Skin epidermis (tissue), 12 donors: ENCODE results near the gene ACSL3.
"Not testable (repeated sequence)": the region's sequence is repeated elsewhere in the genome, so short reads cannot be mapped to it uniquely, and the experiment has no call there.

Experiments used
- H3K27ac ChIP-seq, 21 experiments: fragments of 200-600 bp; sonication (generic) in 11 of 21; one replicate each; pipeline ENCODE4 v1.5.0; 2020; ENCODE audit warnings: mild to moderate bottlenecking in 3 of 21, inconsistent platforms in 2 of 21, moderate library complexity in 2 of 21
- H3K4me3 ChIP-seq, 7 experiments: fragments of 200-600 bp; sonication (generic) in 2 of 7; one replicate each; pipeline ENCODE4 v1.5.0; 2020; ENCODE audit warnings: inconsistent platforms in 2 of 7, mild to moderate bottlenecking in 2 of 7, moderate library complexity in 1 of 7

ACSL3 gene

DNA sequence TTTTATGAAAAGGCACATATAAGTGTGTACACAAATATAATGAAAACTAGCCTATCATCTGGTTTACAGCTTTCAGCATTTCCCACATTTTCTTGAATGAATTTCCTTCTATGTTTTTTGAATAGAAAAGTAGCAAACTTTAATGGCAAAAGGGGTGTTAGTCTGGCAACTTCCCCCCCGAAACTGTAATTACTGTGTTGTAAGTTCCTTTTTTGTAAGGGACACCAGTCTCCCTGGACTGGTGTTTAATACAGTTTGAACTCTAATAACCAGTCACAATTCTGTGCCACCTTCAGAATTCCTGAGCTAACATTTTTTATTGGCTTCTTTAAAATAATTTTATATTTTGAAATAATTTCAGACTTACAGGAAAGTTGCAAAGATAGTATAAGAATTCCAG lies 94.2 kb downstream of the ACSL3 start:
- H3K27ac ChIP-seq, result no peak overlapping the region
- no peak overlapping the region for H3K4me3 ChIP-seq

DNA sequence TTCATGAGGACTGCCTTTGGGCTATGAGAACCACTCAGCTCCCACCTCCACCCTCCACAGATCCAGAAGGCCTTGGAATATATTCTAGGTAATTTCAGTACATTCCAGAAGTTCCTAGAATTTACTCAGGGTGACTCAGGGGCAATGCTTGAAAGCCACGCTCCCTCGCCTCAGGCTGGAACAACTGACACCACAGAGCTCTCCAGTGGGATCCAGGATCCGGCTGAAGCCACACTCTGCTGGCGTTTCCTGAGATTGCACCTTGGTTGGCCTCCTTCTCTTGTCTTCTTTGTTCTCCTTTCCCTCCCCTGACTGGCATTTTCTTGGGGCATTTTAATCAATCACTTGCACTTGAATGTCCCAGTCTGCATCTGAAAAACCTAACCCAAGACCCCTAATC lies 98.5 kb downstream of the ACSL3 start:
- no peak overlapping the region for H3K27ac ChIP-seq
- H3K4me3 ChIP-seq, result no peak overlapping the region

DNA sequence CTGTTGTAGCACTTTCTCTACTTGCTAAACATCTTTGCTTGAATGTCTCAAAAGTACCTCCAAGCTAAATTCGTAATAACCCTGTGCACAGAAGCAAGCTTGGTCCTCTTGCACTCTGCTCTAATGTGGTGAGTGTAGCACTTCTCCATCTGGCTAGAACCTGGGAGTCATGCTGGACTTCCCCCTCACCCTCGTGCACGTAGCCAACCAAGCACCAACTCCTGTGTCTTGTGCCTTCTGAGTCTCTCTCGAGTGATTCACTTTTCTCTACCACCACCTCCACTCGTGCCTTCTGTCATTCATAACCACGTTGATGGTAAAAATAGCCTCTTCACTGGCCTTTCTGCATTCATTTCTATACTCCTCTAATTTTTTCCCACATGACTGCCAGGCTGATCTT lies 99.3 kb downstream of the ACSL3 start:
- Histone ChIP-seq H3K27ac (no peak overlapping the region), H3K4me3 (no peak overlapping the region)

DNA sequence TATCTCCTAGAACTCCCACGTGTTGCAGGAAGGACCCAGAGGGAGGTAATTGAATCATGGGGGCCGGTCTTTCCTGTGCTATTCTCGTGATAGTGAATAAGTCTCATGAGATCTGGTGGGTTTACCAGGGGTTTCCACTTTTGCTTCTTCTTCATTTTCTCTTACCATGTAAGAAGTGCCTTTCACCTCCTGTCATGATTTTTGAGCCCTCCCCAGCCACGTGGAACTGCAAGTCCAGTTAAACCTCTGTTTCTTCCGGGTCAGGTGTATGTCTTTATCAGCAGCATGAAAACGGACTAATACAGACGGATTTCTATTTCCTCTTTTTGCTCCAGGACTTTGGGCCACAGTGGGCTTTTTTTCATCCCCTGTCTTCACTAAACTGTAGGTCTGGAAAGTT lies 102.8 kb downstream of the ACSL3 start:
- H3K4me3 ChIP-seq, result no peak overlapping the region
- no peak overlapping the region for H3K27ac ChIP-seq

DNA sequence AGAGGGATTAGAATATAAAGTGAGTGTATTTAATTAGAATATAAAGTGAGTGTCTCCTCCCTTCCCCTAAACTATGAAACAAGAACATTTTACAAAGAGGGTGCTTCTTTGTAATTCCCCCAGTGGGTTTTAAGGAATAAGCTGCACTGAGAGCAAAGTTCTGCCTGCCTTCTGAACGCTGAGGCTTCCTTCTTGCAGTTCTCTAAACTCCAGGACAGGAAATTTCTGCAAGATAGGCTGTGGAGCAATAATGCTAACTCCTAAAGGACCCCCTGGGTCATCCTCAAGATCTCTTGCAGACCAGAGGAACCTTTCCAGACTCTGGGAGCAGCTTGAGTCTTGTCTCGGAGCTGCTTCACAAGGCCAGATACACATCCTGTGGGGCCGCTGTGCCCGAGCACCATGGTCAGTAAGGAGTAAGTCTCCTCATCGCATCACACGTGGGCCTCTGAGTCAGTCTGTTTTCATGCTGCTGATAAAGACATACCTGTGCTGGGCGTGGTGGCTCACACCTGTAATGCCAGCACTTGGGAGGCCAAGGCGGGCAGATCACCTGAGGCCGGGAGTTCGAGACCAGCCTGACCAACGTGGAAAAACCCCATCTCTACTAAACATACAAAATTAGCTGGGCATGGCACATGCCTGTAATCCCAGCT lies 103.7 kb downstream of the ACSL3 start:
- Histone ChIP-seq H3K4me3 (no peak overlapping the region), H3K27ac (no peak overlapping the region)

GRCh38 chr2:222965555-222965954 lies 104.7 kb downstream of the ACSL3 start:
- no peak overlapping the region for H3K27ac ChIP-seq
- no peak overlapping the region for H3K4me3 ChIP-seq

GRCh38 chr2:222968550-222969155 lies 107.8 kb downstream of the ACSL3 start:
- H3K27ac ChIP-seq, result no peak overlapping the region

GRCh38 chr2:222969491-222969890 lies 108.7 kb downstream of the ACSL3 start:
- no peak overlapping the region for H3K4me3 ChIP-seq

More at GRCh38 chr2:222968550-222969155, 107.8 kb downstream of the ACSL3 start:
- H3K4me3 ChIP-seq, result no peak overlapping the region

DNA sequence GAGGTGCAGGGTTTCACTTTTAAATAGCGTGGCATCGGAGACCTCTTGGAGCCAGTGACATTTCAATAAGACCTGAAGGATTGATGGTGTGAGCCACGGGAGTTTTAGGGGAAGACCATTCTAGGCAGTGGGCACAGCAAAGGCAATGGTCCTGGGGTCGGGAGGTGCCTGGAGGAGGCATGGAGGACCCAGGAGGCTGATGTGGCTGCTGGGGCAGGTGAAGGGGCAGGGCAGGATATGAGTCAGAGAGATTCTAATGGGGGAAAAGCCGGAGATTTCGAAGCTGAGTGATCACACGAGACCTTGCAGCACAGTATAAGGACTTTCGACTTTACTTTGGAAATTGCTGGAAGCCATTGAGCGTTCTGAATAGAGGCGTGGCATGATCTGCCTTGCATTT lies 111.6 kb downstream of the ACSL3 start:
- Histone ChIP-seq H3K4me3 (no peak overlapping the region), H3K27ac (no peak overlapping the region)

More at GRCh38 chr2:222969491-222969890, 108.7 kb downstream of the ACSL3 start:
- H3K27ac ChIP-seq, result no peak overlapping the region

DNA sequence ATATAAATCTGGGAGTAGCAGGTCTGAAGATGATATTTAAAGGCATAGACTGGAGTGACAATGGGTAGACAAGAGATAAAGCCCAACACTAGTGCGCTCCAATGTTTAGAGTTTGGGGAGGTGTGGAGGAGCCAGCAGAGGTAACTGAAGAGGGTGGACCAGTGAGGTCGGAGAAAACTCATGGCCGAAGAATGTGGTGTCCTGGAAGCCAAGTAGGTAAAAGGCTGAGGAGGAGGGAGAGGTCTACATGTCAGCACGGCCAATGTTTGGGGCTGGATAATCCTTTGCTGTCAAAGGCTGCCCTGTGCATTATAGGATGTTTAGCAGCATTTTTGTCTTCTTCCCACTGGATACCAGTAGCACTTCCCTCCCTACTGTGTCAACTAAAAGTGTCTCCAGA lies 112.4 kb downstream of the ACSL3 start:
- no peak overlapping the region for H3K27ac ChIP-seq
- no peak overlapping the region for H3K4me3 ChIP-seq

DNA sequence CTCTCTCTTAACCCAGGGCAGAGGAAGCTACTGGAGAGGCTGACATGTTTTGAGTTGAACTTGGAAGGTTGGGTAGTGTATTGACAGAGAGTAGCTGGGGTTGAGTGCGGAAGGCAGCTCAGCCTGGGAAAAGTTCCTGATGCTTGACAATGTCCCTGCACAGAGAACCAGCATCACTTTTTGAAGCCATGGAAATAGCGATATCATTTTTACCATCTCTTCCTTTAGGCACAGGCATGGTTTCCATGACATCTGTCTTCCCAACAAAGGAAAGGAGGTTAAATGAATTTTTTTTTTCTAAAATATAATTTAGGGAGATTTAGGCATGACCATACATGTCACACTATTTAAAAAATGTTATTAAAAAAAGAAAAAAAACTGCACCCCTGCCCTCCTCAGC lies 112.9 kb downstream of the ACSL3 start:
- Histone ChIP-seq H3K4me3 (no peak overlapping the region), H3K27ac (no peak overlapping the region)

DNA sequence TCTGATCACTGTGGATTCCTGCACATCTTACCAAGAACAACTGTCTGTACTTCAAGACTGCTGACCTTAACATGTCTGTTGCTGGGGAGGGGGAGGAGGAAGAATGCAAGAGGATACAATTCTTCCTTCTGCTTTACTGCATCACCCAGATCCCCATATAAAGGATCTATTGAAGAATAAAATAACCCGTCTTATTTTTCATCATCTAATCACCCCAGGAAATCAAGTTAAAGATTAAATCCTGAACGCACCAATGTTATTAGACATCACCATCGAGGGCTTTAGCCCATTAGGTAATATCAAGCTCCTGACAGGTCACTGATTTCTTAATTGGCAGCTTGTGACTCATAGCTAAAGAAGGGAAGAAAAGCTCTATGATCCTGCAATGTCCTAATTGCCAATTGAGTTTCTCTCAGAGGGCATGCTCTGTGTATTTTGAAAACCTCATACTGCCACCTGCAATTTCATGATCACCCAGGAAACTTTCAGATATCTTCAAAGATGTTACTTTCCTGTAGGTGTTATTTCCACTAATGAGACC lies 115.8 kb downstream of the ACSL3 start:
- H3K27ac ChIP-seq, result no peak overlapping the region
- no peak overlapping the region for H3K4me3 ChIP-seq

GRCh38 chr2:222977121-222977520 lies 116.3 kb downstream of the ACSL3 start:
- no peak overlapping the region for H3K4me3 ChIP-seq
- no peak overlapping the region for H3K27ac ChIP-seq

- H3K27ac ChIP-seq, result no peak overlapping the region
- H3K4me3 ChIP-seq, result no peak overlapping the region
These were observed 118.0 kb downstream of the ACSL3 start for GRCh38 chr2:222978850-222979249.

GRCh38 chr2:222979484-222979883 lies 118.6 kb downstream of the ACSL3 start:
- Histone ChIP-seq H3K27ac (no peak overlapping the region), H3K4me3 (no peak overlapping the region)

DNA sequence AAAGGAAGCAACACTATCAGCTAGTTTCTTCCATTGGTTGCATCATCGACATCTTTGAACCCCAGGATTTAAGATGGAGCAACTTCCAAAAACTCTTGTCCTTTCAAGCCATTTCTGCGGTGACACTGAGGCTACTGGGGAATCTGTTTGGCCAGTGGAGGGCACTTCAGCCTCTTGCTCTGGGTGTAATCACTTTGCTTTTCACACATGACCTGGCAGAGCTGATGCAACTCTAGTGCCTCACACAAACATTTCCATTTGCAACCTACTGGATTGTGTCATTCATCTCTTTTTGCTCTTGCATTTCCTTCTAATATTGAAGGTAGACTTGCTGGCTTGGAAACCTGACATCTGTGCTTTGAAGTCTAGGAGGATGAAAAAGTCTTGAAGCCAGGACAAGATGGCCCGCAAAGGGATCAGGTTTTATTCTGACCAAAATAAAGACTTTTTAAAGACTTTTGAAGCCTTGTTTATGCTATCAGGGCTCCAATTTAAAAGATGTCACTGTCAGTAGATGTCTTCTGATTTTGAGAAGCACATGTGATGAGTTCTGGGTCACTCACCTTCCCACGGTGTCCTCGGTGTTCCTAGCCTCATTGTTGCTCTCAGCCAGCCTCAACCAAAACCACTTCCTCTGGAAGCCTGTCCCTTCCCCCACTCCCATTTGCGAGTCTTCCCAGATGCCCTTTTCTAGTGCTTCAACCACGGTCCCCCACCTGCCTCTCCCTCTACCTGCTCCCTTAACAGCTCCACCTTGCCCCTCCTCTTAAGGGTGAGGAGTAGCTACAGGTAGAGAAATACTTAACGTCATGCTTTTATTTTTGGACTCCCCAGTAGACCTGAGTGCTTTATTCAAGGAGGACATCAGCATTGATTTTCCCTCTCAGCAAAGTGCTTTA lies 121.4 kb downstream of the ACSL3 start:
- Histone ChIP-seq H3K4me3 (no peak overlapping the region), H3K27ac (no peak overlapping the region)

DNA sequence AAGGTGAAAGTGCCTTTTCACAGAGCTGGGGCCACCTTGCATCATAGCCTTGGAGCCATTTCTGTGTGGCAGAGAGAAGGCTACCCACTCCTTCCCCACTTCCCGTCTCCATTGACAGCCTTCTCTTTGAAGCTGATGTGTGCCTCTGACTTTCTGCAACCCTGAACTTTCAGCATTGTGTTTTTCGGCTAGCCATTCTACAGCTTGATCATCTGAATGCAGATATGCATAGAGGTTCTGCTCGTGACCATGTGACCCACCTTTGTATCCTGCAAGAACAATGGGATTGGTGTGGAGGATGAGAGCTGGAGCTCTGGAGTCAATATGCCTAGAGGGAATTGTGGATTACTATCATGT lies 122.1 kb downstream of the ACSL3 start:
- Histone ChIP-seq H3K27ac (no peak overlapping the region), H3K4me3 (no peak overlapping the region)

GRCh38 chr2:222984908-222985307 lies 124.1 kb downstream of the ACSL3 start:
- no peak overlapping the region for H3K27ac ChIP-seq
- no peak overlapping the region for H3K4me3 ChIP-seq

GRCh38 chr2:222989431-222989830 lies 128.6 kb downstream of the ACSL3 start:
- no peak overlapping the region for H3K27ac ChIP-seq
- H3K4me3 ChIP-seq, result no peak overlapping the region

GRCh38 chr2:222990206-222990605 lies 129.4 kb downstream of the ACSL3 start:
- not testable (repeated sequence) for H3K27ac ChIP-seq, H3K4me3 ChIP-seq

DNA sequence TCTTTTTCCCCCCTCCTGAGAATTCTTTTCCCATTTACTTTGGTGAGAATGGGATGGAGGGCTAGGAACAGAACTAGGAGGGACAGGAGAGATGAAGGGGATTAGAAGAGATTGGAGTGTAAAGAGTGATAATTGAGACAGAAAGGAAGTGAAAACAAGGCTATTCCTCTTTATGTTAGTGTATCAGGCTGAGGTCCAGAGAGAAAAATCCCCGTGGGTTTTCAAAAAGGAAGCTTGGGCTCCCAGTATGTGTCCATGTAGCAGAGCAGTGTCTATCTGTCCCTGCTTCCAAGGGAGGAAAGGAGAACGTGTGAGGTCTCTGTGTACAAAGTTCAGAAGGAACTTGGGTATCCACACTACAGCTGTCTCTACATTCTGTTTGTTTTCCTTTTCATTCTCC lies 131.3 kb downstream of the ACSL3 start:
- H3K4me3 ChIP-seq, result no peak overlapping the region
- H3K27ac ChIP-seq, result no peak overlapping the region
